ENCODE data around the gene FEN1.

Gene FEN1

DNA sequence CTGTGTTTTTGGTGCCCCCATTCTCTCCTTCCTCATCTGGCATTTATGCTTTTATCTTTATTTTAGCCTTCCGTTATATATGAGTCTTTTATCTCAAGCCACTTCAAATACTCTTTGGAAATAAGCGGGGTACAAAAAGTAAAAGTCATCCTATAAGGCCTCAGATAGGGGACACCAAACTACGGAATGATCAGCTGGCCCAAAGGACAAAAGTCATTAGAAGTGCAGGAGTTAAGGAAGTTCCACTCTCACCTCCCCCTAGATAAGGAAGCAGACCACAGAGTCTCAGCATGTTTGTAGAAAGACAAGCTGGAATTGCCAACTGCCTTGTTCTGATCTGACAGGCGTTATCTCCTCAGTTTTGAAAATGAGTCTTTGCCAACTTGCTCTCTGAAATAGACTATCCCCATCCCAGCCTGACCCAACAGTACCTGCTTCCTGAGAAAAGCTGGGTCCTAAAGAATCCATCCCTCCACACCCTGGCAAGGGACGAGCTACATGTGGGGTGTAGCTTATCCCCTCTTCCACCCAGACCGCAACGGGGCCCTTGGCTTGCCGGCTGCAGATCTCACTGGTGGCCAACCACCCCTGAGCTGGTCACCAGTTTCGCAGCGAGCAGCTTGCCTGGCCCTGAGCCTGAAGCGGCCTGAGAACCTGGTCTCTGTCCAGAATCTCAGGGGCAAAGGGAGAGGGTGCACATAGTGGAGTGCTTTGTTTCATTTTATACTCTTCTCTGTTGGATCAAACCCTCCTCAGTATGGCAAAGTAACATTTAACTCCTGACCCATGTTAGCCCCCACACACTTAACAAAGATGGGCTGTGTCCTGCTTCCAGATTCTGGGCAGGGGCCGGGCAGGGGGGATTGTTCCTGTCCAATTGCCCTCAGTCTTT lies 49.2 kb downstream of the FEN1 start:
- DNase-seq (ENCODE audit: low read depth in 2 of 2) = no peak

DNA sequence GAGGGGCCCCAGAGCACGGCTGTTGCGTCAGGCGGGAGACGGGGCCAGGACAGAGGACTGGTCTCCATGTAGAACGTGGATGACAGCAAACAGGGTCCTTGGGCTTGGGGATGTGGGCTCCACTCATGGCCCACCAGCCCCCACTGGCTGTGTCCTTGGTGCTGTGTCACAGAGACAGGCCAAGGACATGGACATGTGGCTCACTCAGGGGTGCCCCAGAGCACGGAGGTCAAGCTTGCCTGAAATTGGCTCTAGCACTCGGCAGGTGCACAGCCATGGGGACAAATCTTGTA lies 49.8 kb downstream of the FEN1 start:
- DNase-seq (ENCODE audit: low read depth in 2 of 2) = no peak

DNA sequence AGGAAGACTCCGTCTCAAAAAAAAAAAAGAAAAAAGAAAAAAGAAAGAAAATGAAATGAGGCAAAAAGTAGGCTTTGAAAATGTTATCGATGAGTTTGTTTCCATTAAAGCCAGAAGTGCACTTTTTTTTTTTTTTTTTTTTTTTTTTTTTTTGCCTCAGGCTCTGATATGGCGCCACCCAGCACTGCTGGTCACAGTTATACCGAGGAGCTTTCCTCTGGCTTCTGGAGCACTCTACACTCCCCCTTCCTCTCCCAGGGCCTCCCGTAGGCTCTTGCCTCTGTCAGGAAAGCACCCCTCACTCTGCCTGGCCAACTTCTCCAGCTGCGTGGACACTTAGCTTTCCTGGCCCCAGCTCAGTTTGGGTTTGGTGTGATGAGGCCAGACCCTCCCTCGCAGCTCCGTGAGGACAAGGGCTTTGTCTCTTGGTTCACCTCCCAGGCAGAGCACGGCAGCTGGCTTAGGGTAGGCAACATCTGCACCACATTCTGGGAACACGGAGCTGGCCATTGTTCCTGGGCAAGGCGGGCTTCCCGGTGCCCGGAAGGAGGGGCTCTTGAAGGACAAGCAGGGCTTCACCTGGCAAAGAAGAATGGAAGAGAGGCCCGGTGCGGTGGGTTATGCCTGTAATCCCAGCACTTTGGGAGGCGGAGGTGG lies 52.3 kb downstream of the FEN1 start:
- DNase-seq (ENCODE audit: low read depth in 2 of 2) = no peak

DNA sequence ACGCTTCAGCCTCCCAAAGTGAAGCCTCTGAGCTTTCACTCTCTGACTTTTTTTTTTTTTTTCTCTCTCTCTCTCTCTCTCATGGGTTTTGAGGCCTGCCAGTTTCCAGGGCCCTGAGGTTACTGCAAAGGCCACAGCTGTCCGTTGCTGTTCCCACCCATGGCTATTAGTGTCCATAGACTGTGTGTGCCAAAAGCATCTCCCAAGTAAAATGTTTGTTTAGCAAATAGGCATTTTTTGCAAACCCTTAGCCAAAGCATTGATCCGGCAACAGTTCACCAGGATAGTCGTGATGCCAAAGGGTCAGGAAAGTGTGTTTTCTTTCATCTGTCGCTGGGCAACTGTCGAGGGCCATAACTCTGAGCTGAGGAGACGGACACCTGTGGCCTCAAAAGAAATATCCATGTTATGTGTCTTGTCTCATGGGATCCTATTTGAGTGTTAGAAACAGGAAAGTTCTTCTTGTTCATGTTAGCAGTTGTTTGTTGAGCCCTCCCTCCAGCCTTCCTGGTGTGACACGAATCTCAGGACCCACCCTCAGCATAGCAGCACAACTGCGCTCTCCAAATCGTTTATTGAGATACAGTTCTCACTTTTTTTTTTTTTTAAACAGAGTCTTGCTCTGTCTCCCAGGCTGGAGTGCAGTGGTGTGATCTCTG lies 53.8 kb downstream of the FEN1 start:
- DNase-seq (ENCODE audit: low read depth in 2 of 2) = no peak
